Prostate gland (tissue), 2 donors: ENCODE measurements around the gene CLMP. TPM values are rescaled to one million over a fixed set of nuclear protein-coding genes. Genes with fewer than 3 reads are reported as not detected.

Experiments used
- DNase-seq: peaks from one replicate; pipeline ENCODE4 v3.0.0-alpha.2; 2019; ENCODE audit warnings: low spot score
- H3K27ac ChIP-seq, 2 donors: fragments of 200-600 bp; sonication (generic); 2 replicates each; pipeline ENCODE4 v1.5.1; 2017 to 2019
- H3K27me3 ChIP-seq: fragments of 200-600 bp; sonication (generic); replicated peaks from 2 replicates; pipeline ENCODE4 v1.5.1; 2019; ENCODE audit not compliant: insufficient read depth
- H3K36me3 ChIP-seq, 2 donors: fragments of 200-600 bp; sonication (generic); 1 replicate in 1 of 2; 2 replicates in 1 of 2; pipeline versions ENCODE4 v1.5.1 to v1.8.1; 2017 to 2019
- H3K4me1 ChIP-seq: fragments of 200-600 bp; sonication (generic); replicated peaks from 2 replicates; pipeline ENCODE4 v1.5.1; 2019
- H3K4me3 ChIP-seq, 2 donors: fragments of 200-600 bp; sonication (generic); 2 replicates each; pipeline ENCODE4 v1.5.1; 2017 to 2019
- H3K9me3 ChIP-seq: fragments of 200-600 bp; sonication (generic); 2 replicates; pipeline ENCODE4 v1.5.1; 2017
- CTCF ChIP-seq, 4 experiments: fragments of 200-600 bp in 2 of 4; fragments of 450-650 bp in 2 of 4; sonication (generic) in 2 of 4; IDR thresholded peaks; 1 replicate in 3 of 4; 2 replicates in 1 of 4; pipeline ENCODE4 v1.5.1; 2016 to 2019; ENCODE audit warnings: antibody characterized with exemption in 4 of 4, mild to moderate bottlenecking in 2 of 4, moderate library complexity in 2 of 4
- POLR2A ChIP-seq: fragments of 450-650 bp; IDR thresholded peaks from one replicate; pipeline ENCODE4 v1.6.1; 2016; ENCODE audit warnings: antibody characterized with exemption, mild to moderate bottlenecking
- POLR2AphosphoS5 ChIP-seq: sonication (generic); formaldehyde crosslinking; IDR thresholded peaks from one replicate; pipeline ENCODE4 v1.6.1; 2017; ENCODE audit warnings: antibody characterized with exemption
- WGBS: methylation state at CpG from one replicate; pipeline ENCODE4 v1.1.5; 2018; 5-methylcytosine and 5-hydroxymethylcytosine counted together
- intact Hi-C: fragments of 100-400 bp; cut with DNase I; formaldehyde crosslinking; loops from one replicate; pipeline ENCODE4 v1.14.2; 2022
- total RNA-seq, 2 donors: library from RNA; depleted of rRNA; stranded (reverse); fragments of >200 nt; gene quantifications; one replicate each; pipeline ENCODE4 v1.1.0, GENCODE V29; 2016

CLMP gene
- total RNA-seq, 2 donors from 2014 or later, result 5.0 to 10.7 TPM

GRCh38 chr11:123150882-123151281 lies 44.2 kb downstream of the CLMP start:
- TF ChIP-seq CTCF (IDR thresholded peaks at IDR 0.05), result no peak
- no peak for TF ChIP-seq POLR2AphosphoS5
- TF ChIP-seq POLR2A, result no peak
- intact Hi-C loops, result no loop called here
- Histone ChIP-seq H3K36me3 (no peaks in the 10 kb centered on the region), H3K27ac (no peak overlapping the region), H3K4me1 (no peaks in the 10 kb centered on the region), H3K27me3 (no peaks in the 10 kb centered on the region), H3K4me3 (no peak overlapping the region), H3K9me3 (no peaks in the 10 kb centered on the region)
- no peak for DNase-seq
- 93% methylated on average over 6 of the region's 6 CpGs for WGBS

GRCh38 chr11:123148965-123149364 lies 46.1 kb downstream of the CLMP start:
- H3K27me3 ChIP-seq, result no peaks in the 10 kb centered on the region
- H3K9me3 ChIP-seq, result no peaks in the 10 kb centered on the region
- WGBS, result 92% methylated on average over 4 of the region's 4 CpGs
- no peak overlapping the region for H3K4me3 ChIP-seq
- no peaks in the 10 kb centered on the region for H3K4me1 ChIP-seq
- intact Hi-C loops, result no loop called here
- TF ChIP-seq CTCF (IDR thresholded peaks at IDR 0.05) (no peak), POLR2AphosphoS5 (no peak), POLR2A (no peak)
- H3K27ac ChIP-seq, result no peak overlapping the region
- no peak for DNase-seq
- no peaks in the 10 kb centered on the region for H3K36me3 ChIP-seq

- intact Hi-C loops, result no loop called here
- no peaks in the 10 kb centered on the region for H3K36me3 ChIP-seq
- no peak overlapping the region for H3K4me3 ChIP-seq
- DNase-seq, result no peak
- no peaks in the 10 kb centered on the region for H3K27me3 ChIP-seq
- 93% methylated on average over 9 of the region's 9 CpGs for WGBS
- H3K4me1 ChIP-seq, result no peaks in the 10 kb centered on the region
- no peak for TF ChIP-seq POLR2A
- no peak for TF ChIP-seq POLR2AphosphoS5
- TF ChIP-seq CTCF (IDR thresholded peaks at IDR 0.05), result no peak
- H3K9me3 ChIP-seq, result no peaks in the 10 kb centered on the region
- no peak overlapping the region for H3K27ac ChIP-seq
These were observed 49.4 kb downstream of the CLMP start for GRCh38 chr11:123145661-123146060.

GRCh38 chr11:123145220-123145619 lies 49.8 kb downstream of the CLMP start:
- no peak overlapping the region for H3K4me3 ChIP-seq
- H3K4me1 ChIP-seq, result no peaks in the 10 kb centered on the region
- TF ChIP-seq CTCF (IDR thresholded peaks at IDR 0.05), result no peak
- TF ChIP-seq POLR2A, result no peak
- no peaks in the 10 kb centered on the region for H3K36me3 ChIP-seq
- WGBS, result 49% methylated on average over 13 of the region's 13 CpGs
- intact Hi-C loops, result no loop called here
- DNase-seq, result no peak
- no peaks in the 10 kb centered on the region for H3K9me3 ChIP-seq
- H3K27ac ChIP-seq, result no peak overlapping the region
- H3K27me3 ChIP-seq, result no peaks in the 10 kb centered on the region

GRCh38 chr11:123144707-123145106 lies 50.3 kb downstream of the CLMP start:
- no peak for TF ChIP-seq CTCF (IDR thresholded peaks at IDR 0.05)
- no peak for TF ChIP-seq POLR2A
- TF ChIP-seq POLR2AphosphoS5, result no peak
- no peaks in the 10 kb centered on the region for H3K27me3 ChIP-seq
- H3K27ac ChIP-seq, result no peak overlapping the region
- H3K9me3 ChIP-seq, result no peaks in the 10 kb centered on the region
- intact Hi-C loops, result no loop called here
- no peaks in the 10 kb centered on the region for H3K36me3 ChIP-seq
- no peak overlapping the region for H3K4me3 ChIP-seq
- DNase-seq, result no peak
- H3K4me1 ChIP-seq, result no peaks in the 10 kb centered on the region
- 40% methylated on average over 3 of the region's 3 CpGs for WGBS
